PC-3 (cell line): ENCODE data around the gene HMGCS1. TPM values are rescaled to one million over a fixed set of nuclear protein-coding genes. Genes with fewer than 3 reads are reported as not detected.

Experiments
- ATAC-seq: fragments of 200-7000 bp; cut with Tn5 transposase; 2 replicates; pipeline ENCODE4 v1.9.1; 2020; ENCODE audit warnings: mild to moderate bottlenecking, moderate library complexity
- Bru-seq: library from RNA; stranded (reverse); fragments of 400-500 nt; gene quantifications from one replicate; lab custom pipeline; 2021; lab: Mats Ljungman, UMichigan
- BruChase-seq, 2 experiments: library from RNA; stranded (reverse); fragments of 400-500 nt; gene quantifications; one replicate each; lab custom pipeline; 2021; lab: Mats Ljungman, UMichigan
- BruUV-seq: library from RNA; stranded (reverse); fragments of 400-500 nt; replicated peaks from 2 replicates; lab custom pipeline; 2021; lab: Mats Ljungman, UMichigan
- CTCF ChIA-PET: fragments of 300-600 bp; sonication (Branson Sonifier 250); formaldehyde crosslinking; loops from one replicate; lab custom pipeline; 2022; ENCODE audit warnings: antibody characterized with exemption; lab: Charles Lee
- POLR2A ChIA-PET: fragments of 300-600 bp; sonication (Branson Sonifier 250); formaldehyde crosslinking; loops from one replicate; lab custom pipeline; 2022; ENCODE audit warnings: antibody characterized with exemption; ENCODE audit not compliant: unreplicated experiment; lab: Charles Lee
- DNase-seq: peaks from one replicate; pipeline ENCODE4 v3.0.0-alpha.2; 2015
- H2AFZ ChIP-seq: fragments of 300-600 bp; sonication (generic); 2 replicates; pipeline ENCODE4 v1.6.0; 2016; ENCODE audit warnings: antibody characterized with exemption, low read length
- H3F3A ChIP-seq: fragments of 300-600 bp; sonication (generic); one replicate; pipeline ENCODE4 v1.6.0; 2017; ENCODE audit warnings: antibody characterized with exemption, low read length, control low read depth, mild to moderate bottlenecking; ENCODE audit not compliant: unreplicated experiment
- H3K27ac ChIP-seq: fragments of 300-600 bp; sonication (generic); 2 replicates; pipeline ENCODE4 v1.5.1; 2016; ENCODE audit warnings: mild to moderate bottlenecking, low read length
- H3K27me3 ChIP-seq: fragments of 300-600 bp; sonication (generic); 2 replicates; pipeline ENCODE4 v1.6.1; 2016; ENCODE audit warnings: low read length, mixed read lengths
- H3K36me3 ChIP-seq: fragments of 300-600 bp; sonication (generic); 2 replicates; pipeline ENCODE4 v1.6.1; 2016; ENCODE audit warnings: low read depth, mixed run types, low read length, mixed read lengths
- H3K4me1 ChIP-seq: fragments of 300-600 bp; sonication (generic); 2 replicates; pipeline ENCODE4 v1.5.1; 2016; ENCODE audit warnings: low read length; ENCODE audit not compliant: insufficient read depth
- H3K4me2 ChIP-seq: fragments of 300-600 bp; sonication (generic); 2 replicates; pipeline ENCODE4 v1.6.0; 2016; ENCODE audit warnings: low read length
- H3K4me3 ChIP-seq: fragments of 300-600 bp; sonication (generic); 2 replicates; pipeline ENCODE4 v1.5.1; 2016; ENCODE audit warnings: mild to moderate bottlenecking, low read length, mixed read lengths
- H3K79me2 ChIP-seq: fragments of 300-600 bp; sonication (generic); 2 replicates; pipeline ENCODE4 v1.6.1; 2017; ENCODE audit warnings: low read length, mixed read lengths
- H3K9ac ChIP-seq: fragments of 300-600 bp; sonication (generic); 2 replicates; pipeline ENCODE4 v1.6.0; 2016; ENCODE audit warnings: mild to moderate bottlenecking, low read length
- H3K9me2 ChIP-seq: fragments of 300-600 bp; sonication (generic); replicated peaks from 2 replicates; pipeline ENCODE4 v1.6.1; 2016; ENCODE audit warnings: mixed run types, low read length, mixed read lengths
- H3K9me3 ChIP-seq: fragments of 300-600 bp; sonication (generic); 2 replicates; pipeline ENCODE4 v1.6.1; 2016; ENCODE audit warnings: low read length, mixed read lengths
- H4K20me1 ChIP-seq: fragments of 300-600 bp; sonication (generic); 2 replicates; pipeline ENCODE4 v1.6.1; 2016; ENCODE audit warnings: low read length, mixed read lengths
- EZH2 ChIP-seq: fragments of 300-600 bp; sonication (generic); IDR thresholded peaks from one replicate; pipeline ENCODE4 v1.6.1; 2017; ENCODE audit warnings: antibody characterized with exemption, mild to moderate bottlenecking, low read length; ENCODE audit not compliant: unreplicated experiment
- EZH2phosphoT487 ChIP-seq: fragments of 300-600 bp; sonication (generic); IDR thresholded peaks from 2 replicates; pipeline ENCODE4 v1.6.1; 2018; ENCODE audit warnings: mild to moderate bottlenecking, antibody characterized with exemption, low read length, borderline replicate concordance
- intact Hi-C: fragments of 100-400 bp; cut with micrococcal nuclease; formaldehyde crosslinking; loops from 2 replicates; pipeline ENCODE4 v1.9.0; 2023
- long read RNA-seq: library from polyadenylated mRNA; unstranded; transcript quantifications from one replicate; pipeline ENCODE4 v2.0.0, GENCODE V29; 2021; ENCODE audit not compliant: unreplicated experiment
- total RNA-seq: library from RNA; depleted of rRNA; stranded (reverse); fragments of >200 nt; gene quantifications from 2 replicates; pipeline ENCODE4 v1.2.3, GENCODE V29; 2014; rRNA removed
- TF ChIP-seq, protein P1 (sequence below): fragments of 300-600 bp; sonication (generic); conservative IDR thresholded peaks from 2 replicates; pipeline ENCODE4 v1.5.1; 2017; ENCODE audit warnings: antibody characterized with exemption, low read depth, mild to moderate bottlenecking, low read length

The HMGCS1 gene
- total RNA-seq (31.4 and 39.7 TPM in 2 replicates), Bru-seq, nascent RNA (percentile 87 among the genes with signal in this experiment), BruChase-seq, experiment 1, labeled RNA remaining after a 6-hour chase (percentile 90 among the genes with signal in this experiment), BruChase-seq, experiment 2, labeled RNA remaining after a 2-hour chase (percentile 91 among the genes with signal in this experiment)
- long read RNA-seq, partial matches to known transcripts = 0 of 11 reads
- long read RNA-seq, other reads (novel, unspliced or antisense) = 10 of 11 reads

GRCh38 chr5:43313035-43313853 is at the start of gene HMGCS1:
Gene HMGCS1 (minus strand): TSS chr5:43313412. CDS start chr5:43298965, 14,447 bp downstream.
- peak; percentile 90 for ATAC-seq
- Histone ChIP-seq H3K4me1 (peaks cover 64% of the 10 kb centered on the region), H2AFZ (peak within 1 kb of the TSS; percentile 85), H3K9me2 (no peaks in the 10 kb centered on the region), H3K36me3 (no peaks in the 10 kb centered on the region), H3K27me3 (no peaks in the 10 kb centered on the region), H3K9me3 (no peaks in the 10 kb centered on the region), H3F3A (peaks cover 17% of the 10 kb centered on the region), H3K79me2 (peaks cover 50% of the 10 kb centered on the region), H3K4me3 (peak within 1 kb of the TSS; percentile 93), H3K4me2 (peak within 1 kb of the TSS; percentile 85), H3K9ac (peak within 1 kb of the TSS; percentile 90), H3K27ac (peak within 1 kb of the TSS; percentile 89), H4K20me1 (peaks cover 32% of the 10 kb centered on the region)
- POLR2A ChIA-PET = interaction anchor here (0.6 to 1.2 kb wide), 3 partner anchors 73 to 171 kb away, joined by 4 to 13 read pairs (median 13); partner anchors contain the start of gene TMEM267
- no peak for TF ChIP-seq EZH2phosphoT487
- TF ChIP-seq, protein P1, sequence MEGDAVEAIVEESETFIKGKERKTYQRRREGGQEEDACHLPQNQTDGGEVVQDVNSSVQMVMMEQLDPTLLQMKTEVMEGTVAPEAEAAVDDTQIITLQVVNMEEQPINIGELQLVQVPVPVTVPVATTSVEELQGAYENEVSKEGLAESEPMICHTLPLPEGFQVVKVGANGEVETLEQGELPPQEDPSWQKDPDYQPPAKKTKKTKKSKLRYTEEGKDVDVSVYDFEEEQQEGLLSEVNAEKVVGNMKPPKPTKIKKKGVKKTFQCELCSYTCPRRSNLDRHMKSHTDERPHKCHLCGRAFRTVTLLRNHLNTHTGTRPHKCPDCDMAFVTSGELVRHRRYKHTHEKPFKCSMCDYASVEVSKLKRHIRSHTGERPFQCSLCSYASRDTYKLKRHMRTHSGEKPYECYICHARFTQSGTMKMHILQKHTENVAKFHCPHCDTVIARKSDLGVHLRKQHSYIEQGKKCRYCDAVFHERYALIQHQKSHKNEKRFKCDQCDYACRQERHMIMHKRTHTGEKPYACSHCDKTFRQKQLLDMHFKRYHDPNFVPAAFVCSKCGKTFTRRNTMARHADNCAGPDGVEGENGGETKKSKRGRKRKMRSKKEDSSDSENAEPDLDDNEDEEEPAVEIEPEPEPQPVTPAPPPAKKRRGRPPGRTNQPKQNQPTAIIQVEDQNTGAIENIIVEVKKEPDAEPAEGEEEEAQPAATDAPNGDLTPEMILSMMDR = 0 out of 2 replicates have a peak, but pooled peaks have one; percentile 28
- intact Hi-C loops = loop anchor here (1.0 to 5.0 kb wide), 2 partner anchors 76 to 121 kb away; partner anchors contain the start of gene NIM1K
- CTCF ChIA-PET = interaction anchor here (0.5 to 1.0 kb wide), 2 partner anchors 39 to 171 kb away, joined by 4 to 6 read pairs; partner anchors contain the start of gene TMEM267
- no TSS peak for BruUV-seq
- DNase-seq = peak; percentile 99

GRCh38 chr5:43358726-43359125 is 45.5 kb upstream of the HMGCS1 start:
- ChIA-PET POLR2A (no interaction called here), CTCF (no interaction called here)

More at GRCh38 chr5:43358726-43359125, 45.5 kb upstream of the HMGCS1 start:
- ATAC-seq = no peak
- no peaks in the 10 kb centered on the region for H3K27me3 ChIP-seq
- H3F3A ChIP-seq = no peaks in the 10 kb centered on the region
- no peaks in the 10 kb centered on the region for H3K4me1 ChIP-seq
- BruUV-seq = no TSS peak
- H4K20me1 ChIP-seq = no peaks in the 10 kb centered on the region
- intact Hi-C loops = no loop called here
- TF ChIP-seq, protein P1 = no peak
- no peak for TF ChIP-seq EZH2
- TF ChIP-seq EZH2phosphoT487 = no peak
- no peak overlapping the region for H3K4me2 ChIP-seq
- H3K9ac ChIP-seq = no peak overlapping the region
- no peaks in the 10 kb centered on the region for H3K79me2 ChIP-seq
- H3K36me3 ChIP-seq = no peaks in the 10 kb centered on the region; the same call in 1 of the 2 replicates
- no peak overlapping the region for H3K4me3 ChIP-seq
- H3K27ac ChIP-seq = no peak overlapping the region
- H3K9me2 ChIP-seq = no peaks in the 10 kb centered on the region
- H2AFZ ChIP-seq = no peak overlapping the region
- no peak for DNase-seq
- H3K9me3 ChIP-seq = 0 out of 2 replicates have a peak, but pooled peaks cover 6% of the 10 kb centered on the region
